NB4 (cell line): ENCODE data around the gene PEDS1.
"Not testable (repeated sequence)": the region's sequence is repeated elsewhere in the genome, so short reads cannot be mapped to it uniquely, and the experiment has no call there.

Source experiments
- DNase-seq: peaks from one replicate; pipeline ENCODE4 v3.0.0; 2010; ENCODE audit warnings: low read depth
- H3K4me3 ChIP-seq: one replicate; pipeline ENCODE4 v1.5.1; 2011; ENCODE audit warnings: mild to moderate bottlenecking, low read depth, low read length, moderate library complexity
- CTCF ChIP-seq: IDR thresholded peaks from one replicate; pipeline ENCODE4 v1.5.1; 2012; ENCODE audit warnings: low read depth, low read length
- MAX ChIP-seq: IDR thresholded peaks from 2 replicates; pipeline ENCODE4 v1.6.1; 2011; ENCODE audit warnings: low read depth, low read length
- MYC ChIP-seq: IDR thresholded peaks from 2 replicates; pipeline ENCODE4 v1.6.1; 2011; ENCODE audit warnings: low read depth, low read length
- POLR2A ChIP-seq: IDR thresholded peaks from 2 replicates; pipeline ENCODE4 v1.6.1; 2011; ENCODE audit warnings: mild to moderate bottlenecking; ENCODE audit not compliant: insufficient read length; ENCODE audit errors: extremely low read depth

Gene PEDS1

DNA sequence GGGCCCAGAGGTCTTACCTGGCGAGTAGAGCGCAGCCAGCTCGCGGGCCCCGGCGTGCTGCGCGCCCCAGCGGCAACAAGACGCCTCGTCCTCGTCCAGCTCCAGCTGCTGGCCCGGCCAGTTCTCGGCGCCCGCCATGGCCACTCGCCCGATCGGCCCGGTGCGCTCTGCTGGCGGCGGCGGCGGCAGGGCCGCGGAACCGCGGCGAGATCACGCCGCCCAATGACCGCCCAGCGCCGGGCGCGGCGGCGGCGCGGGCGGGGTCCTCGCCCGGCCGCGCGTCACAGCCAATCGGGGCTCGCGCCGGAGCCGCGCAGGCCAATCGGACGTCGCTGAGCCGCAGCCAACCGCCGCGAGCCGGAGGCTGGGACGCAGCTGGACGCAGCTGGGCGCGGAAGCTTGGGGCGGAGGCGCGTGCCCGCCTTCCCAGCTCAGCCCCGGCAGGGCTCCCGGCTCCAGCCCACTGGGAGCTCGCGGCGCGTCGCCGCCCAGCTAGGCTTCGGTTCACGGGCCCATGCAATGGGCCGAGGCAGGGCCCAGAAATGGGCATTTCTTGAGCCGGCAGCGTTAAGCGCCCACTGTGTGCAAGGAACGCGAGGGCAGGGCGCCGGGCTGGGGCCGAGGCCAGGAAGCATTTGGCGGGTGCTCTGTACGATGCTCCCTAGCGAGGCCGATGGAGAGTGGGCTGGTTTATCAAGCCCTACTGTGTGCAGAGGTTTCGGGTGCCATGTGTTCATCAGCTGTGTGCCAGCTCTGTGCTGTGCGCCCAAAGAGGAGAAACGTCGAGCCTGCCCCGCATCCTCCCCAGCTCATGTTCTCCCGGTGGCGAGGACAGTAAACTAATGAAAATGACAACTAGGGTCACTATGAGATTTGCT, at the start of gene PEDS1:
PEDS1 (minus strand) TSS at position 224 of the 878 bp plus-strand sequence; CDS start at position 138, 86 bp downstream.
- no peak for TF ChIP-seq CTCF
- TF ChIP-seq MAX: peak; percentile 34
- peak; percentile 93 for TF ChIP-seq POLR2A
- peak; percentile 32 for TF ChIP-seq MYC
- peak within 1 kb of the TSS; percentile 86 for H3K4me3 ChIP-seq
- peak; percentile 95 for DNase-seq

DNA sequence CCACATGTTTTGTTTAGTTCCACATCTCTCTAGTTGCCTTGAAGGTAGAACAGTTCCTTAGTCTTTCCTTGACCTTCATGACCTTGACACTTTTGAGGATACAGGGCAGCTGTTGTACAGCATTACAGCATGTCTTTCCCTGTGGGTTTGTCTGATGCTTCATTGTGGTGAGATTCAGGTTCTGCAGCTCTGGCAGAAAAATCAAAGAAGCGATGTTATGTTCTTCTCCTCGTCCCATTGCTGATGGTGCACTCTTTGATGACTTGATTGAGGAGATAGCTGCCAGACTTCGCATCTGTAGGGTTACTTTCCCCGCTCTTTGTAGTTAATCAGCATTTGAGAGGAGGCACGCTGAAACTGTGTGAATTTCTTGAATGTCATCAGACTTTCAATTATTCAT, 49.2 kb upstream of the PEDS1 start:
- no peak for DNase-seq
- H3K4me3 ChIP-seq: no peak overlapping the region
- TF ChIP-seq MYC (no peak), MAX (no peak), CTCF (no peak), POLR2A (no peak)

DNA sequence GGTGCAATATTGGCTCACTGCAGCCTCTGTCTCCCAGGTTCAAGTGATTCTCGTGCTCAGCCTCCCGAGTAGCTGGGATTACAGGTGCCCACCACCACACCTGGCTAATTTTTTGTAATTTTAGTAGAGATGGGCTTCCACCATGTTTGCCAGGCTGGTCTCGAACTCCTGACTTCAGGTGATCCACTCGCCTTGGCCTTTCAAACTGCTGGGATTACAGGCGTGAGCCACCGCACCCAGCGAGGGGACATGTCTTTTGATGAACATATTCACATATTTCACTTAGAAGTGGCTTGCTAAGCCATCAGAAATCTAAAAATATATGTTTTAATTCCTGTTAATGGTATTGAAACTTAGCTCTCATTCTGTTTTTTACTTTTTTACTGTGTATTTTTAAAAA, 48.2 kb upstream of the PEDS1 start:
- not testable (repeated sequence) for H3K4me3 ChIP-seq, DNase-seq

DNA sequence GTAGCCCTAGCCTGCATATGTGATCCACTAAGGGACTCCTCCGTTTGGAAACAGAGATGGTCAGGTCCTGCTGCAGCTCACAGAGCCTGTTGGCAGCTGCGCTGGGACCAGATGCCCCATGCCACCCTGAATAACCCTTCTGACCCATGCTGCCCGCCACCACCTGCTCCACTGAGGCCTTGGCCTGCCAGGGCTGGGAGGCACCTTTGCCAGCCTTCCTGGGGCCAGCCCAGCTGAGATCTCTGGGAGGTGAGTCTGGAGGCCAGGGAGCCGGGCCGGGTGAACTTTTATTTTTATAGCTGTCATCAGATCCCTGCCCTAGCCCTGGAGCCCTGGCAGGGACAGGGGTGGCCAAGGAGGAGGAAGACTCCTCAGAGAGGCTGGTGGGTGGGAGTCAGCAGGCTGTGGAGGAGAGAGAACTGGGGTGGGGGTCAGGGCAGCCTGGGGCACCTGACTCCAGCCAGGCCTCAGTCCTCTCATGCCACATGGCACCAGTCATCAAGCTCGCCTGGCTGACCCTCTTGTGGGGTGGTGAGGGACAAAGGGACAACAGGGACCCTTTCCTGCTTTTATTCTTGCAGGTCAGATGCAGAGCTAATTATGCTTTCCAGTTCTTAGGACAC, 47.1 kb upstream of the PEDS1 start:
- no peak for TF ChIP-seq CTCF
- no peak for TF ChIP-seq POLR2A
- no peak for TF ChIP-seq MYC
- TF ChIP-seq MAX: no peak
- DNase-seq: no peak
- H3K4me3 ChIP-seq: no peak overlapping the region

DNA sequence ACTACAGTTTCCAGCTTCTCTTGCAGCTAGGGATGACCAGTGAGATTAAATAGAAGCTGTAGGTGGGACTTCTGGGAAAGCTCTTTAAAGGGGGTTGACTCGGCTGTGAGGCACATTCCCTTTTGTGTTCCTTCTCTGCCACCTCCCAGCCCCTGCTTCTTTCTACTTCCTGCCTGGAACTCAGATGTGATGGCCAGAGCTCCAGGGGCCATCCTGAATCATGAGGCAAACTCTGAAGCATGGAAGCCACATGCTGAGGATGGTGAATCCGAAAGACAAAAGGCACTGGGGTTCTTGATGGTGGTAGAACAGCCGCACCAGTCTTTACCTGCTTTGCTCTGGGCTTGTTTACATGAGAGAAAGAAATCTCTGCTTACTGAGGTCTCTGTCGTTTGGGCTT, 46.2 kb upstream of the PEDS1 start:
- no peak for DNase-seq
- no peak overlapping the region for H3K4me3 ChIP-seq
- TF ChIP-seq MAX (no peak), MYC (no peak), CTCF (no peak), POLR2A (no peak)

DNA sequence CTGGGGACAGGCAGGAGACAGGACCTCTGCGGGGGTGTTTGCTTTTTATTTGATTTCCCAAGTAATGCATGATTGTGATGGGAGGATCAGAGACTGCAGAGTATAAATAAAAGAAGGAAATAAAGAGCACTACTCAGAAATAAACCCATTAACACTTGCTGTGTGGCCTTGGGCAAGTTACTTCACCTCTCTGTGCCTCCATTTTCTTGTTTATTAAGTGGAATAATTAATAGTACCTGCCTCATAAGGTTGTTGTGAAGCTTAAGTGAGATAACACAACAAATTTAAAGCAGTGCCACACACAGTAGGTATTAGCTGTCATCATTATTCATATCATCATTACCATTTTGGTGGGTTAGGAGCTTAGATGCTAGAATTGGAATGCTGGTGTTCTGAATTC, 45.2 kb upstream of the PEDS1 start:
- no peak overlapping the region for H3K4me3 ChIP-seq
- DNase-seq: no peak
- TF ChIP-seq CTCF (no peak), MYC (no peak), POLR2A (no peak), MAX (no peak)
